Measurements from ENCODE around the gene CD200R1L. TPM values are rescaled to one million over a fixed set of nuclear protein-coding genes. Genes with fewer than 3 reads are reported as not detected.

CD200R1L gene
- total RNA-seq, 2 experiments from 2014 or later = not detected

GRCh38 chr3:112774293-112774926, 72.3 kb downstream of the CD200R1L start:
- Histone ChIP-seq H3K9me2 (ENCODE audit: insufficient read depth, low read length) (no peaks in the 10 kb centered on the region), H3K4me2 (ENCODE audit: low read length) (peak overlapping the region; percentile 29; the same call in 1 of the 2 replicates), H3K36me3 (ENCODE audit: insufficient read depth, low read length) (no peaks in the 10 kb centered on the region), H3K9me3 (ENCODE audit: low read length) (no peaks in the 10 kb centered on the region), H3K4me1 (ENCODE audit: insufficient read depth, low read length, poor library complexity, severe bottlenecking) (peaks cover 7% of the 10 kb centered on the region), H3K4me3 (ENCODE audit: low read depth, low read length, poor library complexity, severe bottlenecking) (no peak overlapping the region), H3K27ac (ENCODE audit: low read depth, low read length, poor library complexity, severe bottlenecking) (no peak overlapping the region), H4K20me1 (ENCODE audit: insufficient read depth, low read length) (no peaks in the 10 kb centered on the region), H2AFZ (ENCODE audit: low read length) (peak overlapping the region; percentile 10; the same call in 1 of the 2 replicates), H3K79me2 (ENCODE audit: insufficient read depth, low read depth, low read length) (no peaks in the 10 kb centered on the region)
- POLR2A ChIA-PET = interaction anchor here (0.6 to 2.3 kb wide), 12 partner anchors 11 to 93 kb away, joined by 3 to 8 read pairs (median 4); no protein-coding TSS in a partner anchor
- TF ChIP-seq CTCF (conservative IDR thresholded peaks at IDR 0.05; ENCODE audit: low read length) = no peak
- TF ChIP-seq EZH2phosphoT487 (IDR thresholded peaks at IDR 0.05; ENCODE audit: borderline replicate concordance, low read depth, low read length) = no peak
- BruUV-seq (replicated peaks) = no TSS peak
- CTCF ChIA-PET (ENCODE audit: unreplicated experiment) = no interaction called here
- intact Hi-C loops (cut with micrococcal nuclease; ENCODE audit: unreplicated experiment) = no loop called here
- DNase-seq (ENCODE audit: low spot score) = no peak

- no peak overlapping the region for H3K4me3 ChIP-seq (ENCODE audit: low read depth, low read length, poor library complexity, severe bottlenecking)
- H2AFZ ChIP-seq (ENCODE audit: low read length) = peak overlapping the region; percentile 10; the same call in 1 of the 2 replicates
- H3K27ac ChIP-seq (ENCODE audit: low read depth, low read length, poor library complexity, severe bottlenecking) = no peak overlapping the region
- POLR2A ChIA-PET = interaction anchor here (0.6 to 2.3 kb wide), 11 partner anchors 11 to 94 kb away, joined by 3 to 8 read pairs (median 4); no protein-coding TSS in a partner anchor
- intact Hi-C loops (cut with micrococcal nuclease; ENCODE audit: unreplicated experiment) = no loop called here
- no peaks in the 10 kb centered on the region for H3K36me3 ChIP-seq (ENCODE audit: insufficient read depth, low read length)
- no peaks in the 10 kb centered on the region for H4K20me1 ChIP-seq (ENCODE audit: insufficient read depth, low read length)
- CTCF ChIA-PET (ENCODE audit: unreplicated experiment) = no interaction called here
- peaks cover 7% of the 10 kb centered on the region for H3K4me1 ChIP-seq (ENCODE audit: insufficient read depth, low read length, poor library complexity, severe bottlenecking)
- TF ChIP-seq CTCF (conservative IDR thresholded peaks at IDR 0.05; ENCODE audit: low read length) (no peak), EZH2phosphoT487 (IDR thresholded peaks at IDR 0.05; ENCODE audit: borderline replicate concordance, low read depth, low read length) (no peak)
- no TSS peak for BruUV-seq (replicated peaks)
- no peaks in the 10 kb centered on the region for H3K9me3 ChIP-seq (ENCODE audit: low read length)
- 0 out of 2 replicates have a peak, but pooled peaks cover under 1% of the 10 kb centered on the region for H3K9me2 ChIP-seq (ENCODE audit: insufficient read depth, low read length)
- peak; percentile 33 for DNase-seq (ENCODE audit: low spot score)
- H3K79me2 ChIP-seq (ENCODE audit: insufficient read depth, low read depth, low read length) = no peaks in the 10 kb centered on the region
- H3K4me2 ChIP-seq (ENCODE audit: low read length) = peak overlapping the region; percentile 29; the same call in 1 of the 2 replicates
These were observed 72.8 kb downstream of the CD200R1L start for GRCh38 chr3:112773864-112774263.

DNA sequence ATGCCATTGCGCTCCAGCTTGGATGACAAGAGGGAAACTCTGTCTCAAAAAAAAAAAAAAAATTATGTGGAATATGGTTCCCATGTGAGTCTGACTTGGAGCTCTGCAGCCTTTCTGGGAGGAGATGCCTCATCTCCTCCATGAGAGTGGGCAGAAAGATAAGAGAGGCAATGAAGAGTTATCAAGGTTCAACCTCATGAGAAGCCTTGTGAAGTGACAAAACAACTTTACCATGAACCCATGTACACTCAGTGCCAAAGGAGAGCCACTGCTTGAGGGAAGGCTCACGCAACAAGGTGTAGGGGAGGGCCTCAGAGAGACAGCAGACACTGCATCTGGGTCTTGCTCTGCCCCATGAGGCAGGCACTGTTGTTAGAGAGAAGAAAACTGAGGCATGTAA, 75.7 kb downstream of the CD200R1L start:
- Histone ChIP-seq H3K27ac (ENCODE audit: low read depth, low read length, poor library complexity, severe bottlenecking) (no peak overlapping the region), H3K4me1 (ENCODE audit: insufficient read depth, low read length, poor library complexity, severe bottlenecking) (peaks cover 7% of the 10 kb centered on the region), H4K20me1 (ENCODE audit: insufficient read depth, low read length) (no peaks in the 10 kb centered on the region), H3K9me3 (ENCODE audit: low read length) (no peaks in the 10 kb centered on the region), H3K4me2 (ENCODE audit: low read length) (no peak overlapping the region), H3K36me3 (ENCODE audit: insufficient read depth, low read length) (no peaks in the 10 kb centered on the region), H2AFZ (ENCODE audit: low read length) (no peak overlapping the region), H3K9me2 (ENCODE audit: insufficient read depth, low read length) (0 out of 2 replicates have a peak, but pooled peaks cover 3% of the 10 kb centered on the region), H3K4me3 (ENCODE audit: low read depth, low read length, poor library complexity, severe bottlenecking) (no peak overlapping the region), H3K79me2 (ENCODE audit: insufficient read depth, low read depth, low read length) (no peaks in the 10 kb centered on the region)
- POLR2A ChIA-PET = no interaction called here
- no TSS peak for BruUV-seq (replicated peaks)
- intact Hi-C loops (cut with micrococcal nuclease; ENCODE audit: unreplicated experiment) = no loop called here
- CTCF ChIA-PET (ENCODE audit: unreplicated experiment) = no interaction called here
- no peak for DNase-seq (ENCODE audit: low spot score)
- TF ChIP-seq CTCF (conservative IDR thresholded peaks at IDR 0.05; ENCODE audit: low read length) (no peak), EZH2phosphoT487 (IDR thresholded peaks at IDR 0.05; ENCODE audit: borderline replicate concordance, low read depth, low read length) (no peak)

Data from OCI-LY7 (cell line).